ENCODE measurements around the gene RAB11B.
"Not testable (repeated sequence)": the region's sequence is repeated elsewhere in the genome, so short reads cannot be mapped to it uniquely, and the experiment has no call there.

The RAB11B gene

DNA sequence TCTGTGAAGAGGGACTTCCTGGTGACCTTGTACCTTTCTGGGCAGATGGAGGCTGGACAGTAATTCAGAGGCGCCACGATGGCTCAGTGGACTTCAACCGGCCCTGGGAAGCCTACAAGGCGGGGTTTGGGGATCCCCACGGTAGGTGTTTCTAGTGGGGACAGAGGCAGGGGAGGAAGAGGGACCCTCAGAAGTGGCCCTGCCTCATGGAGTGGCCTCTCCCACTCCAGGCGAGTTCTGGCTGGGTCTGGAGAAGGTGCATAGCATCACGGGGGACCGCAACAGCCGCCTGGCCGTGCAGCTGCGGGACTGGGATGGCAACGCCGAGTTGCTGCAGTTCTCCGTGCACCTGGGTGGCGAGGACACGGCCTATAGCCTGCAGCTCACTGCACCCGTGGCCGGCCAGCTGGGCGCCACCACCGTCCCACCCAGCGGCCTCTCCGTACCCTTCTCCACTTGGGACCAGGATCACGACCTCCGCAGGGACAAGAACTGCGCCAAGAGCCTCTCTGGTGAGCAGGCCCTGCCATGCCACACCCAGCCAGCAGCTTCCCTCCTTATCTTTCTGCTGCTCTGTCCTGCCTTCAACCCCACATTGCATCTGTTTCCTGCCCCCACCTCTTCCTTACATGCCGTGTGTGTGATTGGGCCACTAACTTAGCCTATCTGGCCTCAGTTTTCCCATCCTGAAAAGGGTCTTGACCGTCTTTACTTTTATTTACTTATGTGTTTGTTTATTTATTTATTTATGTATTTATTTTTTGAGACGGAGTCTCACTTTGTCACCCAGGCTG, 19.0 kb upstream of the RAB11B start:
- DNase-seq, result no peak

DNA sequence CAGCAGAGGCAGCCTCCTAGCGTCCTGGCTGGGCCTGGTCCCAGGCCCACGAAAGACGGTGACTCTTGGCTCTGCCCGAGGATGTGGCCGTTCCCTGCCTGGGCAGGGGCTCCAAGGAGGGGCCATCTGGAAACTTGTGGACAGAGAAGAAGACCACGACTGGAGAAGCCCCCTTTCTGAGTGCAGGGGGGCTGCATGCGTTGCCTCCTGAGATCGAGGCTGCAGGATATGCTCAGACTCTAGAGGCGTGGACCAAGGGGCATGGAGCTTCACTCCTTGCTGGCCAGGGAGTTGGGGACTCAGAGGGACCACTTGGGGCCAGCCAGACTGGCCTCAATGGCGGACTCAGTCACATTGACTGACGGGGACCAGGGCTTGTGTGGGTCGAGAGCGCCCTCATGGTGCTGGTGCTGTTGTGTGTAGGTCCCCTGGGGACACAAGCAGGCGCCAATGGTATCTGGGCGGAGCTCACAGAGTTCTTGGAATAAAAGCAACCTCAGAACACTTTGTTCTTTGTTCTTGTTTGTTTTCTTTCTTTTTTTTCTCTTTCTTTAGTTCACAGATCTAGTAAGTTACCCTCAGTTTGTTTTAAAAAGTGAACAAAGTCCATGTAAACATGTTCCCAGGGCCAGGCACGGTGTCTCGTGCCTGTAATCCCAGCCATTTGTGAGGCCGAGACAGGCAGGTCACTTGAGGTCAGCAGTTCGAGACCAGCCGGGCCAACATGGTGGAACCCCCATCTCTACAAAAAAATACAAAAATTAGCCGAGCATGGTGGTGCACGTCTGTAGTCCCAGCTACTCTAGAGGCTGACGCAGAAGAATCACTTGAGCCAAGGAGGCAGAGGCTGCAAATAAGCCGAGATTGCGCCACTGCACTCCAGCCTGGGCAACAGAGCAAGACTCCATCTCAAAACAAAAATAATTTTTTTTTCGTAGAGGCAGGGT, 16.0 kb upstream of the RAB11B start:
- DNase-seq, result no peak

DNA sequence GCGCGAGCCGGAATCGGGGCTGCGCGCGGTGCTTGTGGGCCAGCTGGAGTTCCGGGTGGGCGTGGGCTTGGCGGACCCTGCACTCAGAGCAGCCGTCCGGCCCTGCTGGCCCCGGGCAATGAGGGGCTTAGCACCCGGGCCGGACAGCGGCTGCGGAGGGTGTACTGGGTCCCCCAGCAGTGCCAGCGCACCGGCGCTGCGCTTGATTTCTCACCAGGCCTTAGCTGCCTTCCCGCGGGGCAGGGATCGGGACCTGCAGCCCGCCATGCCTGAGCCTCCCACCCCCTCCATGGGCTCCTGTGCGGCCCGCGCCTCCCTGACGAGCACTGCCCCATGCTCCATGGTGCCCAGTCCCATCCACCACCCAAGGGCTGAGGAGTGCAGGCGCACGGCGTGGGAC, 14.4 kb upstream of the RAB11B start:
- not testable (repeated sequence) for DNase-seq

DNA sequence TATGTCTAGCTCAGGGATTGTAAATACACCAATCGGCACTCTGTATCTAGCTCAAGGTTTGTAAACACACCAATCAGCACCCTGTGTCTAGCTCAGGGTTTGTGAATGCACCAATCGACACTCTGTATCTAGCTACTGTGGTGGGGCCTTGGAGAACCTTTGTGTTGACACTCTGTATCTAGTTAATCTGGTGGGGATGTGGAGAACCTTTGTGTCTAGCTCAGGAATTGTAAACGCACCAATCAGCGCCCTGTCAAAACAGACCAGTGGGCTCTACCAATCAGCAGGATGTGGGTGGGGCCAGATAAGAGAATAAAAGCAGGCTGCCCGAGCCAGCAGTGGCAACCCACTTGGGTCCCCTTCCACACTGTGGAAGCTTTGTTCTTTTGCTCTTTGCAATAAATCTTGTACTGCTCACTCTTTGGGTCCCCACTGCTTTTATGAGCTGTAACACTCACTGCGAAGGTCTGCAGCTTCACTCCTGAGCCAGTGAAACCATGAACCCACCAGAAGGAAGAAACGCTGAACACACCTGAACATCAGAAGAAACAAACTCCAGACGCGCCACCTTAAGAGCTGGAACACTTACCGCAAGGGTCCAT, 13.7 kb upstream of the RAB11B start:
- not testable (repeated sequence) for DNase-seq

DNA sequence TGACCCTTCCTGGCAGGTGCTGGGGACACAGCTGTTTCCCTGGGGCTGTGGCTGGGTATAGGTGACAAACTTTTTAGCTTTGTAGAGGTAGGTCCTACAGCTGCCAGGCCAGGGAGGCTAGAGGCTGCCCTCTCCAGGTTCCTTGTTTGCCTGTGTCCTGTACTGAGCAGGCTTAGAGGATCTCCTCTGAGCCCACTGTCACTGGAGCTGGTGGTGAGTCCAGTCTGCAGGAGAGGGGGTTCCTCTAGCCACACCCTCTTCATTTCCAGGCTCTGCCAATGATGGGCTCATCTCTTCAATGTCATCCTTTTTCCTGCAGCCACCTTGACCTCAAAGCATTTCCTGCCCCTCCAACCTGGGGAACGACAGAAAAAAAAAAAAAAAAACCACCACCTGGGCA, 12.6 kb upstream of the RAB11B start:
- DNase-seq, result no peak

DNA sequence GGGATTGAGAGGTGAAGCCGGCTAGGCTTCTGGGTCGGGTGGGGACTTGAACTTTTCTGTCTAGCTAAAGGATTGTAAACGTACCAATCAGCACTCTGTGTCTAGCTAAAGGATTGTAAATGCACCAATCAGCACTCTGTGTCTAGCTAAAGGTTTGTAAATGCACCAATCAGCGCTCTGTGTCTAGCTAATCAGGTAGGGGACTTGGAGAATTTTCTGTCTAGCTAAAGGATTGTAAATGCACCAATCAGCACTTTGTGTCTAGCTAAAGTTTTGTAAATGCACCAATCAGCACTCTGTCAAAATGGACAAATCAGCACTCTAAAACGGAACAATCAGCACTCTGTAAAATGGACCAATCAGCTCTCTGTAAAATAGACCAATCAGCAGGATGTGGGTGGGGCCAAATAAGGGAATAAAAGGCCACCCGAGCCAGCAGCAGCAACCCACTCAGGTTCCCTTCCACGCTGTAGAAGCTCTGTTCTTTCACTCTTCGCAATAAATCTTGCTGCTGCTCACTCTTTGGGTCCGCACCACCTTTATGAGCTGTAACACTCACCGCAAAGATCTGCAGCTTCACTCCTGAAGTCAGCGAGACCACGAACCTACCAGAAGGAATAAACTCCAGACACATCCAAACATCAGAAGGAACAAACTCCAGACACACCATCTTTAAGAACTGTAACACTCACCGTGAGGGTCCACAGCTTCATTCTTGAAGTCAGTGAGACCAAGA, 10.8 kb upstream of the RAB11B start:
- not testable (repeated sequence) for DNase-seq

DNA sequence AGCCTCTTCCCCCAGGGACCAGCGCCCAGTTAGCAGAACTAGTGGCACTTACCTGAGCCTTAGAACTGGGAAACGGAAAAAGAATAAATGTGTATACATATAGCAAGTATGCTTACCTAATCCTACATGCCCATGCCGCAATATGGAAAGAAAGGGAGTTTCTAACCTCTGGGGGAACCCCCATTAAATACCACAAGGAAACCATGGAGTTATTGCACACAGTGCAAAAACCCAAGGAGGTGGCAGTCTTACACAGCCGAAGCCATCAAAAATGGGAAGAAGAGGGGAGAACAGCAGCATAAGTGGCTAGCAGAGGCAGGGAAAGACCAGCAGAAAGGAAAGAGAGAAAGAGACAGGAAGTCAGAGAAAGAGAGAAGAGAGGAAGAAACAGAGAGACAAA, 5.6 kb upstream of the RAB11B start:
- DNase-seq, result not testable (repeated sequence)

DNA sequence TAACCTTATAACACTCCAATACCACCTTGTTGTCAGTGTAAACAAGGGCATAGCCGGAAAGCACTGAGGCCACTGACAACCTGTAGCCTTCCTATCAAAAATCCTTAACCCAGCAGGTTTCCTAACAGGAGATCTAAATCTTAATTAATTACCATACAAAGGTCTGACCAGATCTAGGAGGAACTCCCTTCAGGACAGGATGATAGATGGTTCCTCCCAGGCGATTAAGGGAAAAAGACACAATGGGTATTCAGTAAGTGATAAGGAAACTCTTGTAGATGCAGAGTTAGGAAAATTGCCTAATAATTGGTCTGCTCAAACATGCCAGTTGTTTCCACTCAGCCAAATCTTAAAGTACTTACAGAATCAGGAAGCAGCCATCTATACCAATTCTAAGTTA, 5.1 kb upstream of the RAB11B start:
- not testable (repeated sequence) for DNase-seq

DNA sequence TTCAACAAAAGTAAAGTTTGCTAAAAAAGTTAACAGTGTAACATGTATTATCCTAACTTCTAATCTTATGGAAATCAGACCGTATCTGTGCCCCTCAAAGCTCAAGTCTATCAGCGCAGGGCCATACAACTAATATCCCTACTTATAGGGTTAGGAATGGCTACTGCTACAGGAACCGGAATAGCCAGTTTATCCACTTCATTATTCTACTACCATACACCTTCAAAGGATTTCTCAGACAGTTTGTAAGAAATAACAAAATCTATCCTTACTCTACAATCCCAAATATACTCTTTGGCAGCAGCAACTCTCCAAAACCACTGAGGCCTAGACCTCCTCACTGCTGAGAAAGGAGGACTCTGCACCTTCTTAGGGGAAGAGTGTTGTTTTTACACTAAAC, 4.6 kb upstream of the RAB11B start:
- DNase-seq, result not testable (repeated sequence)

DNA sequence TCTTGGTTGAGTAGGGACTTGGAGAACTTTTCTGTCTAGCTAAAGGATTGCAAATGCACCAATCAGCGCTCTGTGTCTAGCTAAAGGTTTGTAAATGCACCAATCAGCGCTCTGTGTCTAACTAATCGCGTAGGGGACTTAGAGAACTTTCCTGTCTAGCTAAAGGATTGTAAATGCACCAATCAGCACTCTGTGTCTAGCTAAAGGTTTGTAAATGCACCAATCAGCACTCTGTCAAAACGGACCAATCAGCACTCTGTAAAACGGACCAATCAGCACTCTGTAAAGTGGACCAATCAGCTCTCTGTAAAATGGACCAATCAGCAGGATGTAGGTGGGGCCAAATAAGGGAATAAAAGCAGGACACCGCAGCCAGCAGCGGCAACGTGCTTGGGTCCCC, 3.7 kb upstream of the RAB11B start:
- not testable (repeated sequence) for DNase-seq

DNA sequence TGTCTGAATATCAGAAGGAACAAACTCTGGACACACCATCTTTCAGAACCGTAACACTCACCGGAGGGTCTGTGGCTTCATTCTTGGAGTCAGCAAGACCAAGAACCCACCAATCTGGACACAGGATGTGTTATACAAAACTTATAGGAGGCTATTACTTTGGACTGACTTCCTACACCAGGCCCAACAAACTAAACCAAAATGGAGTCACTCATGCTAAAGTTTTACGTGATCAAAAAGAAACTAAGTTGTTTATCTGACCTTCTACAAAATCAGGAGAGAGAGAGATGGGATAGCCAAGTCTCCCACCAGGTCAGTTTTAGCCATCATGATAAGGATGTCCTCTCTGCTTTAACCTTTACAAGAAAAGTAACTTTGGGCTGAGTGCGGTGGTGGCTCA, 3.2 kb upstream of the RAB11B start:
- no peak for DNase-seq

DNA sequence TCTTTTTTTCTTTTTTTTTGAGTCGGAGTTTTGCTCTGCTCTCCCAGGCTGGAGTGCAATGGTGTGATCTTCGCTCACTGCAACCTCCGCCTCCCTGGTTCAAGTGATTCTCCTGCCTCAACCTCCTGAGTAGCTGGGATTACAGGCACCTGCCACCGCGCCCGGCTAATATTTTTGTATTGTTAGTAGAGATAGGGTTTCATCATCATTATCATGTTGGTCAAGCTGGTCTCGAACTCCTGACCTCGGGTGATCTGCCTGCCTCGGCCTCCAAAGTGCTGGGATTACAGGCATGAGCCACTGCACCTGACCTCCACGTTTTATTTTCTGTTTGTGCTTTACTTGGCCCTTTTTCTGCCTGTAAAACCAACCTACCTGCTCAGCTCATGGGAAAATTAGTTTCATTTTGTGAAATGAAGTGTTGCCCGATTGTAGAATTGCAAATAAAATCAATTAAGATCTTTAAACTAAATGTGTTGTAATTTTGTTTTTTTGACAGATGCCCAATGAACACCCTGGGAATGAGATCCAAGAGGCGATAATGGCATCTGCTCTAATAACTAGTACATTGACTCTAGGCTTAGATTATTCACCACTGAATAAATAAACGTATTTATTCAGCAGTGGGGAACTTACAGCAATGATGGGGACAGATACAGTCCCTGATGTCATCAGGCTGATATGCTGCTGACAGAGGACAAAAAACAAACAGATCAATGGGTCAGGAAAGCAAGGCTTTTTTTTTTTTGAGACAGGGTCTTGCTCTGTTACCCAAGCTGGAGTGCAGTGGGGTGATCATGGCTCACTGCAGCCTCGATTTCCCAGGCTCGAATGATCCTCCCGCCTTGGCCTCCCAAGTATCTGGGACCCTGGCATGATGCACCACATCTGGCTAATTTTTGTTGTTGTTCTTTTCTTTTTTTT, 2.2 kb upstream of the RAB11B start:
- peak; percentile 46 to 79 for DNase-seq

DNA sequence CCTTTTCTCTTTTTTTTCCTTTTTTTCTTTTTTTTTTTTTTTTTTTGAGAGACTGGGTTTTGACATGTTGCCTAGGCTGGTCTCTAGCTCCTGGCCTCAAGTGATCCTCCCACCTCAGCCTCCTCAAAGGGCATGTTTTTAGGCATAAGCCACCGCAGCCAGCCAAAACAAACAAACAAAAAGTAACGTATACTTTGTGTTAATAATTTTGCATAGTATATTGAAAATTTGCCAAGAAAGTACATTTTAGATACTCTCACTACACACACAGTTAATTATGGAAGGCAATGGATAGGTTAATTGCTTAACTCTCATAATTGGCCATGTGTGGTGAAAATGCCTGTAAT, 1.6 kb upstream of the RAB11B start:
- DNase-seq, result no peak

DNA sequence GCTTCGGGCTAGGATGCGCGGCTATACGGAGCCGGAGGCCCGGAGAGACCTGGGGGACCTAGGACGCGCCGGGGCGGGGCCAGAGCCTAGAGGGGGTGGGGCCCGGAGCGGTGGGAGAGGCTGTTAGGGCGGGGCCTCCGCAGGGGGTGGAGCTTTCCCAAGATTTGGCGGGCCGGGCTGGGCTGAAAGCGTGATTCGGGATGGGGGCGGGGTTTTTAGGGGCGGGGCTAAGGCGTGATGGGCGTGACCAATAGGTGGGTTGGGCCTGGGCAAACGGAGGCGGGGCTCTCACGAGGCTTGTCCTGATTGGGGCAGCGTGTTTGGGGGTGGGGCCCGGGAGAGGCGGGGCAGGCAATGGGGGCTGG, 439 bp downstream of the RAB11B start:
- DNase-seq, result peak; percentile 55 to 58

DNA sequence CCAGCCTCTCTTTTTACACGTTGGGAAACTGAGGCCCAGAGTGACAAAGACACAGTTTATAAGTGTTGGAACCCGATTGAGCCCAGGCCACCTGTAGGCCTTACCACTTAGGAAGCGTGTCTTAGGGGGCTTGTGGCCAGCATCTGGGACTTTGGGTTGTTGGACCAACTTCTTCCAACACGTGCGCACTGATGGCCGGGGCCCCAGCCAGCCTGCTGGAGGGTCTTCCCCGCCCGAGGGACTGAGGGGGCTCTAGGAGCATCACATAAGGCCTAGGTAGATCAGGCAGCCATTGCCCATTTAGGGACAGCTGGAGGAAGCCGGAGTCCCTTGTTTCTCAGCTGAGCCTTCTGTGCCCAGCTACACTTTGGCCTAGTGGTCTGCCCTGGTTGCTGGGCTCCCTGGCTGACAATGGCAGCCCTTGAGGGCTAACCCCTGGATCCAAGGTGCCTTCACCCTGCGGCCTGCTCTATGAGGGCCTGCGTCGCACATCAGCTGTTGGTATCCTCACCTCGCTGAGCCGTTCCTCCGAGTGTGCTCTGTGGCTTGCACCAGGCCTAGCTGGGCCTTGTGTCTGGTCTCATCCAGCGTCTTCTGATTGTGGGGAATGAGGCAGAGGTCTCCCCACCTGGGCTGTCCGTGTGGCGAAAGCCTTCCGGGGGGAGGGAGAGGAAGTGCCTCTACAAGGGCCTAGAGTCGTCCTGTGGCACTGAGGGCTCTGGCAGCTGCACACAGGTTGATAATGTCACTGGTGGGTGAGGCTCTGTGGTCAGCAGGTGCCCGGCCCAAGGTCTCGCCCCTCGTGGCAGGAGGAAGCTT, 1.2 kb downstream of the RAB11B start:
- DNase-seq, result no peak

DNA sequence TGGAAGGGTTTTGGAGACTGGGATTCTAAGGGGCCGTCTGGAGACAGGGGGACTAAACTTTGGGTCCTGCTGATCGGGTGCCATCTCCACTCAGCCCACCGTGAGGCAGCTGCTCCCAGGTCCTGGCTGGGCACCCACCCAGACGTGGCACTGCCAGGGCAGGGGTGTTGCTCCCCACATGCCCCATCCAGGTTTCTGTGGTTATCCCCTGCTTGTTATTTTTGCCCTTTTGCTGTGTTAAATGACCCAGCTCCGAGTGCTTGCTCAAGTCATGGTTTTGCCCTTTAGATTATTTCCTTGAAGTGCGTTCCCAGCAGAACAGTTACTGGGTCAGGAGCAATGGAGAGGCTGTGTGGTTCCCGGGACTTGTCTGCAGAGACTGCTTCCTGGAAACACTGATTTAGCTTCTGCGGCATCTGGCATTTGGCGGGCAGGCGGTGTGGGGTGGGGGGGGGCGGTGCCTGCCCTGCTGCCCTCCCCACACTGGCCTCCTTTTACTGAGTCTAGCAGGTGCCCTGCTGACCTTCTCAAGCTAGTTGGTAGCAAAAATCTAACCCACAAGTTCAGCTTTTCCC, 1.9 kb downstream of the RAB11B start:
- no peak for DNase-seq

DNA sequence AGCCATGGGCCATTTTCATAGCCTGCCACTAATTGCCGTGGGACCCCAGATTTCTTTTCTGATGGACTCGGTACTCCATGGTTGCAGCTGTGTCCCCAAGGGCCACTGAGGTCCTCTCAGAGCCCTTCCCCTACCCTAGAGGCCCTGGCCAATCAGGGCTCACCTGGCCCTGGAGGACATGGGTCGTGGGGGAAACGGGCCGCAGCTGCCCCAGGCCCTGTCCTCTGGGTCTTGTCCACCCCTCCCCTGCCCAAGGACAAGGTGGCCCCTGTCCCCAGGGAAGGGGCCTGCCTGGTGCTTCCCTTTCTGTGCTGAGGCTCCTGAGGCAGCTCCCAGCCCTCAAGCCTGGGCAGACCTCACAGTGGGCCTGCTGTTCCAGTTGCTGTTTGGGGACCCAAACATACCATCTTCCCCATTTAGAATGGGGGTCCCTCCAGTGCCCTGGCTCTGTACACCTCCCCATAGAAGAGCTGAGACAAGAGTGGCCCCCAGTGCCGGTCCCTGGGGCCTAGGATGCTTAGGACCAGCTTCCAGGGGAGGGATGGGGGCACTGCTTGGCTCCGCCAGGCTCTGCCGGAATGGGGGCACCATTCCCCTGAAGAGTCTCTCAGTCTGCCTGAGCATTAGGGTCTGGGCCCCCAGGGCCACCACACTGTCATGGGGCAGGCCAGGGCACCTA, 3.2 kb downstream of the RAB11B start:
- no peak for DNase-seq

DNA sequence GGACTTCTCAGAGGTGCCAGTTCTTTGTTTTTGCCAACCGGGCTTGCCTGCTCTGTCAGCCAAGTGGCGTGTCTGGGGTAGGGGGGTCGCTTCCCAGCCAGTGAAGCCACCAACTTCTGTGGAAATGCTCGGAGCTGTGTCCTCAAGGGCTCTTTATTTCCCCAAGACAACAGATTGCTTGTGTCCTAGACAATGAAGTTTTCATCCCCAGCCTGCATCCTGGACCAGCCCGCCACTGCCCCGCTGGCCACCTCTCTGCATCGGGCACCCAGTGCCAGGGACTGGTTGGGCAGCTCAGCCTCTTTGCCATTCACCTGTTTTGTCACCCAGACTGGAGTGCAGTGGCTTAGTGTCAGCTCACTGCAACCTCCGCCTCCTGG, 3.7 kb downstream of the RAB11B start:
- DNase-seq, result no peak

DNA sequence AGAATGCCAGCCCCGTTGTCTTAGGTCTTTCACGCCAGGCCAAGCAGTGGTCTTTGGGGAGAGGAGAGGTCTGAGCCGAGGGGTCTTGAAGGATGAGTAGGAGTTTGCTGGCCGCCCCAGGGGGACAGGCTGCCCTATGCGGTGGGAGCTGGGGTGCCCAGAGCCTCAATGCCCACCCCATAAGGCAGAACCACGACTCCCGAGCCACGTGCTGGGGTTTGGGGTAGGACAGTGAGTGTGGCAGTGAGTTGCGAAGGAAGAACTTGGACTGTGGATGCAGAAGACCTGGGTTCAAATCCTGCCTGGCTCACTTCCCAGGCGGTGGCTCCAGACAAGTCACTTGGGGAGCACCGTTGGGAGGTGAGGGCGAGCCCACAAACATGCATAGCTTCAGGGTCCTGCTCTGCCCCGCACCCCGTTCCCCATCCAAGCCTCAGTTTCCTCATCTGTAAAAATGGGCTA, 5.5 kb downstream of the RAB11B start:
- DNase-seq, result no peak

DNA sequence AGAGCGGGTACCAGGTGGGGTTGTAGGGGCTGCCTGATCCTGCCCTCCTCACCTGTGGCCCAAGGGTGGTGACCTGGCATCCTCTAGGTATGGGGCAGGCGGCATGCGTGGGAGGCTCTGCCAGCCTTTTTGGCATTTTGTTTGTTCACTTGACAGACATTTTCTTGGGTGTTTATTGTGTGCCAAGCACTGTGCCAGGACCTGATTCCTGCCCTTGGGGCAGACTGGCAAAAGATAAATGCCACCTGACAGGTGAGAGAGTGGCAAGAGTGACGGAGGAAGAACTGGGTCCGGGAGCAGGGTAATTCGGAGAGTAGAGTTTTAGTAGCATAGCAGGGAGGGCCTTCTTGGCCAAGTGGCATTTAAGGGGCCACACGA, 6.0 kb downstream of the RAB11B start:
- DNase-seq, result no peak

All from NCI-H1930 (cell line).